Stimulated activated CD8-positive, alpha-beta memory T cell treated with anti-CD3 and anti-CD28 coated beads, Interleukin-2, amount 100 ng/mL, for 1 hour (primary cell): ENCODE data around the gene CTNNBL1.

ENCODE experiments used
- DNase-seq, 2 donors: peaks; one replicate each; pipeline ENCODE4 v3.0.0-alpha.2; 2020; ENCODE audit warnings: low read depth in 2 of 2

Gene CTNNBL1

DNA sequence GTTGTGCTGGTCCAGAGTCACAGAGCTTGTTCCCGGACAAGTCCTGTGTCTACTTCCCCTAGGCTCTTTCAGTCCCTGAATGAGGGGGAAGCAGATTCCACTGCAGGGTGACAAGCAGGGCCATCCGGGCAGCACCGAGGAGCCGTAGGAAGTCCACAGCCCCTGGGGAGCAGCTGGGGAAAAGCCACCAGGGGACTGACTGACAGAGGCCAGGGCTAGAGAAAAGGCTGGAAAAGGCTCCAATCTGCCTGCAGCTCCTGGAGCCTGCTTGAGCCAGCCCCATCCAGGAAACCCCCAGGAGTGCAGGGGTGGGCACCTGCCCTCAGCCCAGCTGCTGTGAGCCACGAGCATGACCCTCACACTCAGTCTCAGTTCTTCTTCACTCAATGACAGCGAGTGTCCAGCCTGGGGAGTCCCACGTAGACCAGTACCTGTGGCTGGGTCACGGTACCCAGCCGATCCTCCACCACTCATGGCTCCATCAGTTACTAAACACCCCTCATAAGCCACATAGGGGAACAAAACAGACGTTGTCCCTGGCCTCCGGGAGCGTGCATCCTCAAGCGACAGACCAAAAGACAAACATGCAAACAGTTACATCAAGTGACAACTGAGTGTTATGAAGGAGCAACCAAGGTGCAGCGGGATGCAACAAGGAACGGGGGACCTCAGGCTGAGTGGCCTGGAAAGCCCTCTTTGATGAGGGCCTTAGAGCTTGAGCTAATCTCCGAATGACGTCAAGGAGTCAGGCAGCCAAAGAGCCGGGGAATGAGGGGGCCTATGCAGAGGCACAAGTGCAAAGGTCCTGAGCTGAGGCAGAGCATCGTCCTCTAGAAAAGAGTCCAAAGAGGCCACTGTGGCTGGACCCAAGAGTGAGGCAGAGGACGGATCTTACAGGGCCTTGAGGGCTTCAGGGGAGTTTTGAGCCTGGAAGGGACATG, 184.3 kb downstream of the CTNNBL1 start:
- no peak for DNase-seq

DNA sequence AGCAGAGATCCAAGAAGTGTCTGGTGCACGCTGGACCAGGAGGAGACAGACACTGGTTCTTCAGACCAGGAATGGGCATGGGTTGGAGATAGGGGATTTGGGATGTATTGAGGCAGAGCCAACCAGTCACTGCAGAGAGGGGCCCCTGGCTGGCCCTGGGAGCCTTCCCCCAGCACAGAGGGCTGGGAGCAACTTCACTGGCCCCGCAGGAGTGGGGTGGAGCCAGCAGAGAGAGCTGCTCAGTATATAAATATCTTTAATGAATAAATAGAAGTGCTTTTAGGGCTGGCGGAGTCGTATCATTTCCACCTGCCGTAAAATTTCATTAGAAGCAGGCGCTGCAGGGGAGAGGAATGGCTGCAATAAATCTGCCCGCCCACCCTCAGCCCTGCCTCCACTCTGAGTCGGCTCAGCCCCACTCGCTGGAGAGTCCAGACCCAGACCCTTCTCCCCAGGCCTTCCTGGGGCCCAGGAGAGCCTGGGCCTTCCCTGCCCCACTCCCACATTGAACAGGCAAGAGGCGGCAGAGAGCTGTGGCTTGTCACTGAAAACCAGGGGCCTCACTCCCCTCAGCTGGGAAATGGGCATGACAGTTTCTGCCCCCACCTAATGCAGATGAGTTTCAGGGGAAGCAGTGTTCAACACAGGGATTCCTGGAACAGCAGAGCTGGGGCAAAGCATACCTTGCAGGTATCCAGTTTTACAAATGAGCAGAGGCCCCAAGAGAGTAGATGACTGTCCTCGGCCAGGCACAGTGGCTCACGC, 185.2 kb downstream of the CTNNBL1 start:
- DNase-seq = no peak

DNA sequence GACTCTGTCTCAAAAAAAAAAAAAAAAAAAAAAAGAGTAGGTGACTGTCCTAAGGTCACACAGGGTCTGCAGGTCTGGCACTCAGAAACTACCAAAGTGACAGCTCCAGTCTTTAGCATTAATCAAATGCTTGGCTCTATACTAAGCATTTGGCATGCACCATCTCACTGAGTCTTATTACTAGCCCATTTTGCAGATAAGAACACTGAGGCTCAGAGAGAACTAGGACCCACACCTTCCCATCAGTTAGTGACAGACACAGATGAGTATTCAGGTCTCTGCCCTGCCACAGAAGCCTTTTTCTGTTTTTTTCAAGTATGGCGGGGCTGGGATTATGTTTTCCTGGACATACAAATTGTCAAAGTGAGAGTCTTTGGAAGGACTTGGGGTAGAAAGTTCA, 186.0 kb downstream of the CTNNBL1 start:
- DNase-seq = no peak

DNA sequence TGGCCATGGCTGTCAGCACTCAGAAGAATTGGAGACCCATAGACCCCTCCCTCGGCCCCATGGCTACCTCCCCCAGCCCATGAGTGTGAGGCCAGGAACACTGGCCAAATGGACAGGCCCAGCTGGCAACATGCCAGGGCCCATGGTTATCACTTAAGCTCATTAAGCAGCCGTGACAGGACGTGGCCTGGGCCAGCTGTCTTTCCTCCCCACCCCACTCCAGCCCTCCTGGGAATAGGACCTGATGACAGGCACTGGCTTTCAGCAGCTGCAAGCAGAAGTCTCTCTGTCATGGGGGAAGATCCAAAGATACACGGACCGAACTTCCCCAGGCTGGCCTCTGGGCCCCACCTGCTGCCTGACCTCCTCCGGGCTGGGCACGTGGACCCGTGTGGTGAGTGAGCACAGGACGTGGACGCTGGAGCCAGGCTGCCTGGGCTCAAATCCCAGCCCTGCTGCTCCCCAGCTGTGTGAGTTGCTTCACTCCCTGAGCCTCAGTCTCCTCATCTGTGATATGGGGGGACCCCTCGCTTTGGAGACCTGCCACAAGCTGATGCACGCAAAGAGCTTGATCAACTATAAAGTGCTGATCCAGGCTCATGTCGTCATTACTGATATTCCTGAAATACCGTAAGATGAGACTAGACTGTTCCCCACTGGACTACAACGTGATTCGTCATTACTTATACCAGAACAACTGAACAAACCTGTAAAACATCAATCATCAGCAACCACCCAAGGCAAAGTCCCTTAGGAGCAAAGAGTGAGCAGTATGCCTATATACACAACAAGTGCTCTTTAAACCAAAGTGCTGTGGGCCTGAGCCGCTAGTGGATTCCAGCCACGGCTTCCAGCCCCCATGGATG, 187.1 kb downstream of the CTNNBL1 start:
- no peak for DNase-seq

DNA sequence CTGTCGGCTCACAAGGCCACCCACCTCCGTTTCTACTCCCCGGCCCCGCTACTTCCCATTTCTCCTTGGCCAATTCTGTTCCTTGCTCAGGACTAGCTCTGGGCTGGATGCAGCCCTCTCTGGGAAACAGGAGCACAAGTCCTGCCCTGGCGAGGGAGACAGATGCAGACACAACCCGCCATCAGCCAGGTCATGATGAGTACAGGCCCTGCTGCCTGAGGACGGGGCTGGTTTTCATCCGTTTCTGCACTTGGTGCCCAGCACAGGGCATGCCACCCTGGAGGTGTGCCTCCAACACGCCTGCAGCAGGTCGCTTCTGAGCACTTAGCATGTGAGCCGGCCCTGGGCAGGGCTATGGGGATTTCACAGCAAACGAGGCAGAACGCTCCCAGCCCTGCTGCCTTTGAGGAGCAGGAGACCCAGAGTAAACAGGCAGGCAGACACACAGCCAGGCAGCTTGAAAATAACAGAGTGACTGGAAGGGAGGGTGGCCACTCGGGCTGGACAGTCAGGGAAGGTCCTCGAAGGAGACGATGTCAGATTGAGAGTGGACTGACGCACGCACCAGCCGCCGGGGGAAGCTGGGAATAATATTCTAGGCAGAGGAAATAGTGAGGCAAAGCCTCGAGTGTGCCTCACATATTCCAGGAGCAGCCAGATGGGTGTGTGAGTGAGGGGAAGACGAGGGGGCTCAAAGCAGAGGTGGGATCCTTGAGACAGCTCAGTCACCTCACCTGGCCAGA, 187.9 kb downstream of the CTNNBL1 start:
- DNase-seq = no peak

DNA sequence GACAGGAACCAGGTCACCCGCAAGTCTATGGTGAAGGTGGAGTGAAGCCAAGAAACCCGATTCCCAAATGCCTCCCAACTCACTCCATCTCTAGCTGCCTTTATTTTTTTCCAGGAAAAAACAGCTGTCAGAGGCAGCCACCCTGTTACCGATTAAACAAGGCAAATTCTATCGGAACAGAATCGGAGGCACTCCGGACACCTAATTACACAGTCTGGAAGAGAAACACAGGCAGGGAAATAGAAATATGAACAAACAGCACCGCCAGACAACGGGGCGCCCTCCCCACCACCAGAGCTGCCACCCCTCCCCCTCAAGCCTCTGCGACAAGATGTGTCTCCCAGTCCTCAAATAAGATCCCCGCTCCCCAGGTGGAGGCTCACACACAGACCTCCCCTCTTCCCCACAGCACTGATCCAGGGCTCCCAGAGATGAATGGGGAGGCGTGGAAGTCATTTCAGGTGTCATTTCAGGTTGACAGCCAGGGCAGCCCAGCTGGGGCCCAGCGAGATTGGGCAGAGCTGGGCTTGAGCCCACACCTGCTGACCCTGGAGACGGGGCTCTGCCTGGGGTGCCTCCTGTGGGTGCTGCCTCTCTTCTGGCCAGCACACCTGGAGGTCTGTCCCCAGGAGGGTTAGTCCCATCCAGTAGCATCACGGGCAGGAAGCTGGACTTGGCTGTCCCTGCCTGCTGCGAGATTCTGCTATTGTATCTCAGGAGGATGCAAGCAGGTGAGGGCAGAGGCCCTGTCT, 189.3 kb downstream of the CTNNBL1 start:
- no peak for DNase-seq

DNA sequence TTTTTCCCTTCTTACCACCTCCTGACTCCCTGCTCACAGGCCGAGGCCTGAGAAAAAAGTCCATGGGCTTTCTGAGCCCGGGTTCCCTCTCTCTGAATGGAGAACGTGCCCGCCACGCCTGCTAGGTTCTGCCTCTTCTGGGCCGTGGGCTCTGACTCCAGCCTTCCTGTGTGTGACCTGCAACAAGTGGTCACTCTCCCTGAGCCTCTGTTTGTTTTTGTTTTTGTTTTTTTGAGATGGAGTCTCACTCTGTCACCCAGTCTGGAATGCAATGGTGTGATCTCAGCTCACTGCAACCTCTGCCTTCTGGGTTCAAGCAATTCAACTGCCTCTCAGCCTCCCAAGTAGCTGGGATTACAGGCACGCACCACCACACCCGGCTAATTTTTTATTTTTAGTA, 191.2 kb downstream of the CTNNBL1 start:
- no peak for DNase-seq

DNA sequence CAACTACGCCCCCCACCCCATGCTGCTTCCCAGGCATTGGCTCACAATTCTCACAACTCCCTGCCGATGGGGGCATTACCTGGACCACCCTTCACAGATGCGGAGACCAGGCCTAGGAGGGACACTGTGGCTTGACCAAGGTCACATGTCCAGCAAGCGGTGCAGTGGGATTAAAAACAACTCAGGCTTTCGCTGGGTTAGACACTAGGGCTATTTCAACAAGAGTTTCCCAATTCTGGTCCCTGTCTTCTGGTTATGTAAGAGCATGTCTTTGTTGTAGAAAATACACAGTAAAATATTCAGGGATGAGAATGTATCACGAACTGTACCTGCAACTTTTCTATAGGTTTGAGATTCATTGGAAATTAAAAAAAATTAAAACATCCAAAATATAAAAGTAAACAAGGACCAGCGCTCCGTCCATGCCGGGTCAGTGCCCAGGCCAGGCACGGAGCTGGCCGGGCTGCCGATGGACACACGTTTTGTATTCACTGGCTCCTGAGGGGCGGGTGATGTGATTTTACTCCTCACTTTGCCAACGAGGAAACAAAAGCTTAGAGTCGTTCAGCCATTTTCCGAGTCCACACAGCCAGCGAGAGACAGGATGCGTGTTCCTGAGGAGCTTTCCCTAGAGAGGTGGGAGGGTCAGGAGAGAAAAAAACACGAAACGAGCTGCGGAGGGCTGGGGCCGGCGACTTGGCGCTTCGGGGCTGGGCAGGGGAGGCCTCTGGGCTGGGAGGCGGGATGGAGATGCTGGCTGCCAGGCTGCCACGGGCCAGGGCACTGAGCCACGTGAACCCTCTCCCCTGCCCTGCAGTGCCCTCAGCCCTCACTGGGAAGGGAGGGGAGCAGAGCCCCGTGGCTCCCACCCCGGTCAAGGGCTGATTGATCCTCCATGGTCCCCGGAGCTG, 192.0 kb downstream of the CTNNBL1 start:
- DNase-seq = no peak

DNA sequence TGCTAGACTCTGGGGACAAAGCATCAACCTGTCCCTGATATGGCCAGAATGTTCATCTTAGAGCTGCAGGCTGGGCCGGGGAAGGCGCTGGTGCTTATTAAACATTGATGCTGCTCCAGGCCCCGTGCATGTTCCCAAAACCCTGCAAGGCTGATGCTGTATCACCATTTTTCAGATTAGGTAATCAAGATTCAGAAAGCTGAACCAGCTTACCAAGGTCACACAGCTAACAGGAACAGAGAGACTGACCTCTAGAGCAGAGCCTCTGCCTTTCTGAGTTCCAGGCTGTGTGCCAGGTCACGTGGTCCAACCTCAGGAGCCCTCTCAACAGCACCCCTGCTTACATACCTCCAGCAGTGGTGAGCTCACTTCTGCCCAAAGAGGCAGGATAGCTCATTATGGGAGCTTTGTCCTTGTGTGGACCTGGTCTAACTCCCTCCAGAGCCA, 193.0 kb downstream of the CTNNBL1 start:
- no peak for DNase-seq

DNA sequence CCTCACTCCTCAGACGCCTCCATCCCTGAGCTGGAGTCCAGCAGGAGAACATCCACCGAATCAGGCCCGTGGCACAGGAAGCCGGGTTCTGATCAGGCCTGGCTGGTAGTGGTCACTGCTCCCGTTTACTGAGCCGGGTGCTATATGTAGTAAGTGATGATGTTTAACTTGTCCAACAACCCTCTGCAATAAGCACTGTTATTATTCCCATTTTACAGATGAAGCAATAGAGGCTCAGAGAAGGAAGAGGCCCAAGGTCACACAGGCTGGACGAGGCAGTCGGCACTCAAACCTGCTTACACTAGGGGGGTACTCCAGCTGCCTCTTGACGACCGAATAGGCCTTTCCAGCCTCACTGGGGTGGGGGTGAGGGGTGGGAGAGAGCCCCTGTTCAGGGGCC, 194.8 kb downstream of the CTNNBL1 start:
- DNase-seq = no peak

DNA sequence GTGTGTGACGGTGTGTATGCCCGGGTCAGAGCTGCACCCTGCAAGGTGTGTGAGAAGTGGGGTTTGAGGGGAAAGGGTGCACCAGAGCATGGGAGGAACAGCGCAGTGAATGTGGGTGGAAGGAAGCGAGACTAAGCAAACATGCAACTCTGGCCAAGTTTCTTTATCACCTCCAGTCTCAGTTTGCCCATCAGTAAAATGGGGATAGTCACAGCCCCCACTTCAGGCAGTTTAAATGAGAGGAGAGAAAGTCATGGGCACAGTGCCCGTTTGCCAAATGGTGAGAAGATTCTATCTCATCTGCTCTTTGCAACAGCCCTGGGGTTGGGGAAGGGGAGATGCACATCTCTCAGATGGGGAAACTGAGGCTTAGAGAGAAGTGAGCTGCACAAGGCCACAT, 196.3 kb downstream of the CTNNBL1 start:
- DNase-seq = no peak

DNA sequence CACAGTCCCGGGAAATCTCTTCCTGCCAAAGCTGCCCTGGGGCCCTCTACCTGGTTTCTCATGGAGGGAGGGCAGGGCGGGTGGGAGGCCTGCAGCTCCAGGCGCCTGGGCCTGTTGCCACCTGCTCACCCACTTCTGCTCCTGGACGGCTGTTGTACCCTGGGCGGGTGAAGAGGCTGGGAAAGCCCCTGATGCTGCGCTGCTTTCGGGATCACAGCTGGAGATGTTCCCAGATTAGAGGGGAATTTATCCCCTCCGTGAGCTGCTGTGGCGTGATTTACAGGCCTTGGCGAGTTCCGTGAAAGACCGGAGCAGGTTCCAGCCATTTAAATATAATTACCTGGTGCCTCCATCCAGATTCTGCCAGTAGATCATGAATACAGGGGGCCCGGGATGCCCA, 196.8 kb downstream of the CTNNBL1 start:
- DNase-seq = no peak

DNA sequence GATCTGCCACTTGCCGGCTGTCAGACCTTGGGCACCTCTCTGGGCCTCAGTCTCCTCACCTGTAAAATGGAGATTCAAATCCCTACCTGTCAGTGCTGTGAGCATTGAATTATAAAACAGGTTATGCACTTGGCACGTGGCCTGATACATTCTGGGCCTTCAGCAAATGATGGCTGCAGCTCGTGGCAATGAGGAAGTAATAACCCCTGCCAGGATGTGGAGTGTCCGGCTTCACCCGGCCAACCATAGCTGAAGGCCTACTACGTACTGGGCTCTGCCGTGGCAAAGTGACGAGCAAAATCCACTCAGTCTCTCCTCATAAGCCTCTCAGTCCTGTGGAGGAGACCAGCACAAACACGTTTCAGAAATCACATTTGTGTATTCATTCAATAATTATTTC, 198.2 kb downstream of the CTNNBL1 start:
- no peak for DNase-seq

DNA sequence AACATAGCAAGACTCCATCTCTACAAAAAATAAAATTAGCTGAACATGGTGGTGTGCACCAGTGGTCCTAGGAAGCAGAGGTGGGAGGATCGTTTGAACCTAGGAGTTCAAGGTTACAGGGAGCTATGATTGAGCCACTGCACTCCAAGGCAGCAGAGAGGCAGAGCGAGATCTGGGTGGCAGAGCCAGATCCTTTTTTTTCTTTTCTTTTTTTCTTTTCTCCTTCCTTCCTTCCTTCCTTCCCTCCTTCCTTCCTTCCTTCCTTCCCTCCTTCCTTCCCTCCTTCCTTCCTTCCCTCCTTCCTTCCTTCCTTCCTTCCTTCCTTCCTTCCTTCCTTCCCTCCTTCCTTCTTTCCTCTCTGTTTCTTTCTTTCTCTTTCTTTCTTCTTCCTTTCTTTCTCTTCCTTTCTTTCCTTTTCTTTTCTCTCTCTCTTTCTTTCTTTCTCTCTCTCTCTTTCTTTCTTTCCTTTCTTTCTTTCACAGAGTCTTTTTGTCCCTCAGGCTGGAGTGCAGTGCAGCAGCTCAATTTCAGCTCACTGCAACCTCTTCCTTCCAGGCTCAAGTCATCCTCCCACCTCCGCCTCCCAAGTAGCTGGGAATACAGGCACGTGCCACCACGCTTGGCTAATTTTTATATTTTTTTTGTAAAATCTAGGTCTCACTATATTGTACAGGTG, 199.9 kb downstream of the CTNNBL1 start:
- no peak for DNase-seq

DNA sequence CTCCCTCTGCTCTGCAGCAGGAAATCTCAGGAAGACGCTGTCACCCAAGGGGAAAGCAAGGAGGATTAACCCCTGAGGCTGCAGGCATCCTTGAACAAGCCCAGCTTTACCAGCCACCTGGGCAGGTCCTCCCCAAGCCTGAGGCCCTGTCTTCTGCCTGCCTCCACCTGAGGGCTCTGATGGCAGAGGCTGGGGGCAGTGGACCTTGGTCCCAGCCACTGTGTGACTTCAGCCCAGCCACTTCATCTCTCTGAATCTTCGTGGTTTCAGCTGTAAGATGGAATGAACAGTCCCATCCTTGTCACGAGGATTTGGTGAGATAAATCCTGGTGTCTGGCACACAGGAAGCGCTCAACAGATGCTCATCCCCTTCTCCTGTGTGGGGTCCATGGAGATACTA, 200.6 kb downstream of the CTNNBL1 start:
- DNase-seq = no peak

DNA sequence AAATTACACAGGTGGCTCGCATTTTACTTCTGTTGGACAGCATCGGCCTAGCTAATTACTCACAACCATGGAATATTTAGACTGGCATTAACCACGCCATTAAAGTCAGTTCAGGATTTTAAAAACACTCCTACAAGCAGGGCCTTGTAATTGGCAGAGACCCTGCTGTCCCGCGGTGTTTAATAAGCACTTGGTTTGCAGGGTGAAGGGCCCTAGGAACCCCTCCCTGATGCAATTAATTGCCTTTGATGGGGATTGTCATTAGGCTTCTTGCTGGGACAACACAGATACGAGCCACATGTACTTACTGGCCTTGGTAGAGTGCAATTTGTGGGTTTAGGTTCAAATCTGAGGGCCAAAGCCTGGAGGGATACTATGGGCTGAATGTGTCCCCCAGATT, 201.3 kb downstream of the CTNNBL1 start:
- DNase-seq = no peak

DNA sequence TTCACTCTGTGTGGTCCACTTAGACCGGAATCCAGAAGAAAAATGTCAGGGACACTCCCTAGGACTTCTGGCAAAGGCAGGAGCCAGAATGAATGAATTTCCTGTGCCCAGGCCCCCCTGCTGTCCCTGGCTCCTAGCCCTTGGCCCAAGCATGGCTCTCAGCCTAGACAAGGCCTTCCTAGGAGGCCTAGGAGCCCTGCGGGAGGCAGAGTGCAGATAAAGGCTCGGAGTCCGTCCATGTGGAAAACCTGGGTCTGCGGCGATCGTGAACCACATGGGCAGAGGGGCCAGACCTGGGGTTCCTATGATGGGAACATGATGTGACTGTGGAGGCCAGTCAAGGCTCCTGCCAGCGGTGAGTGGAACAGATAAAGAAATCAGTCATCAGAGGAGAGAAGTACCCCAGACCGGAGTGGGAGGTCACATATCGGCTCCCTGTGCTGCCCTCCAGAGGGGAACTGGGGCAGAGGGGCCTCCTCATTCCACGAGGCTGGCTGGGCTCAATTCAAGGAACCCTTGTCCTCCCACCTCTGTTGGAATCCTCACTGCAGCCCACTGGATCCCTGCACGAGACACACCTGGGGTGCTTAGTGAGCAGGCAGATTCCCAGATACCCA, 203.2 kb downstream of the CTNNBL1 start:
- no peak for DNase-seq
